MM.1S (cell line): ENCODE measurements around the gene TMEM127.

Experiments used
- DNase-seq: peaks from one replicate; pipeline ENCODE4 v3.0.0-alpha.2; 2015
- H2AFZ ChIP-seq: fragments of 300-600 bp; sonication (generic); 2 replicates; pipeline ENCODE4 v1.6.0; 2016; ENCODE audit warnings: antibody characterized with exemption, low read length
- H3F3A ChIP-seq: fragments of 300-600 bp; sonication (generic); 2 replicates; pipeline ENCODE4 v1.6.1; 2016; ENCODE audit warnings: mild to moderate bottlenecking, antibody characterized with exemption, low read length, moderate library complexity, mixed read lengths; ENCODE audit not compliant: insufficient read depth
- H3K27ac ChIP-seq: fragments of 300-600 bp; sonication (generic); 2 replicates; pipeline ENCODE4 v1.5.1; 2016; ENCODE audit warnings: mild to moderate bottlenecking, low read length
- H3K27me3 ChIP-seq: fragments of 300-600 bp; sonication (generic); replicated peaks from 2 replicates; pipeline ENCODE4 v1.6.0; 2016; ENCODE audit warnings: low read length; ENCODE audit not compliant: insufficient read depth
- H3K36me3 ChIP-seq: fragments of 300-600 bp; sonication (generic); replicated peaks from 2 replicates; pipeline ENCODE4 v1.6.1; 2016; ENCODE audit warnings: mild to moderate bottlenecking, low read length, mixed read lengths; ENCODE audit not compliant: insufficient read depth
- H3K4me1 ChIP-seq: fragments of 300-600 bp; sonication (generic); 2 replicates; pipeline ENCODE4 v1.6.1; 2016; ENCODE audit warnings: low read length, mixed read lengths
- H3K4me2 ChIP-seq: fragments of 300-600 bp; sonication (generic); 2 replicates; pipeline ENCODE4 v1.6.0; 2016; ENCODE audit warnings: low read depth, low read length
- H3K4me3 ChIP-seq: fragments of 300-600 bp; sonication (generic); 2 replicates; pipeline ENCODE4 v1.5.1; 2016; ENCODE audit warnings: low read length, mixed read lengths
- H3K79me2 ChIP-seq: fragments of 300-600 bp; sonication (generic); 2 replicates; pipeline ENCODE4 v1.6.1; 2016; ENCODE audit warnings: mixed run types, low read length, mixed read lengths
- H3K9ac ChIP-seq: fragments of 300-600 bp; sonication (generic); 2 replicates; pipeline ENCODE4 v1.6.1; 2016; ENCODE audit warnings: low read length, mixed read lengths
- H3K9me2 ChIP-seq: fragments of 300-600 bp; sonication (generic); replicated peaks from 2 replicates; pipeline ENCODE4 v1.6.1; 2016; ENCODE audit warnings: mild to moderate bottlenecking, low read length, mixed read lengths; ENCODE audit not compliant: insufficient read depth
- H3K9me3 ChIP-seq: fragments of 300-600 bp; sonication (generic); replicated peaks from 2 replicates; pipeline ENCODE4 v1.6.1; 2016; ENCODE audit warnings: mild to moderate bottlenecking, low read length, mixed read lengths; ENCODE audit not compliant: insufficient read depth
- H4K20me1 ChIP-seq: fragments of 300-600 bp; sonication (generic); 2 replicates; pipeline ENCODE4 v1.6.1; 2016; ENCODE audit warnings: mild to moderate bottlenecking, low read length, moderate library complexity, mixed read lengths; ENCODE audit not compliant: insufficient read depth
- EZH2 ChIP-seq: fragments of 300-600 bp; sonication (generic); optimal IDR thresholded peaks from 2 replicates; pipeline ENCODE3; 2017; ENCODE audit warnings: low read depth, mild to moderate bottlenecking, antibody characterized with exemption, low read length, mixed read lengths
- EZH2phosphoT487 ChIP-seq: fragments of 300-600 bp; sonication (generic); IDR thresholded peaks from 2 replicates; pipeline ENCODE4 v1.6.1; 2018; ENCODE audit warnings: antibody characterized with exemption, low read length
- TF ChIP-seq, protein P1 (sequence below): fragments of 300-600 bp; sonication (generic); IDR thresholded peaks from 2 replicates; pipeline ENCODE4 v1.5.1; 2016; ENCODE audit warnings: antibody characterized with exemption, low read length, mixed read lengths

Gene TMEM127

DNA sequence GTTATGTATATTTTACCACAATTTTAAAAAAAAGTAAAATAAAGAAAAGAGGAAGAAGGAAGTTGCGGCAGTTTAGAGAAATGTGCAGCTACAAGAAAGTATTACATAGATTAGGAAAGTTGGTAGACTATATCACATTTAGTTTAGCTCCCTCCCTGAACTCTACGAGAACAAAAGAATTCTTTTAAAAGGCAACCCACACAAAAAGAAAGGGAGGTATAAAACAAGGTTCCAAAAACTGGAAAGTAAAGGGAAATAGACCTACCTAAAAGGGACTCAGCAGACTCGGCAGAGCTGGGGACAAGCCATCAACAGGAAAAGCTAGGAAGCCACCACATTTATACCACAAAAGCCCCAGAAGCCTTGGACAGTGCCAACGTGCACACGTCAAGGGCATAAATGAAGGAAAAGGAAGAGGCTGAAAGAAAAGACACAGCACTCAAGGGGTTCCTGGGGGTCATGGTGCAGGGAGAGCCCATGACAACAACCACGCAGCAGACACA lies 9.1 kb downstream of the TMEM127 start:
- H3K4me2 ChIP-seq: no peak overlapping the region

DNA sequence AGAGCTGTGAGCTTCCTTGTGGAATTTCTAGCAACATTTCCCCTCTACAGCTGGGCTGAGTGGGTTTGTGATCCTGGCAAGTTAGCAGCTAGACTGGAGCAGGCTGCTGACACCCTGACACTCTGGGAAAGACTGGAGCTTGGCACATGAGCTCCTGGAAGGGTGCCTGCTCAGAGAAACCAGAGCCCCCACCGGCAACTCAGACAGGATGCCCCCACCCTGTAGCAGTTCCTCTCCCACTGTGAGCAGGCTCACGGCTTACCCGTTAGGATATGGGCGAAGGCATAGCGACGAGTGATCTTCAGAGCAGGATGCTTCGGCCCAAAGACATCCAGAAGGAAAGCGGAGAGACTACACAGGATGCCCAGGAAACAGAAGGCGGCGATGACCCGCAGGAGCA lies 11.2 kb downstream of the TMEM127 start:
- Histone ChIP-seq H3K4me2 (no peak overlapping the region), H3K4me1 (peaks cover 35% of the 10 kb centered on the region), H4K20me1 (no peaks in the 10 kb centered on the region), H3K9ac (no peak overlapping the region), H3K27ac (no peak overlapping the region), H3K9me3 (no peaks in the 10 kb centered on the region), H3K4me3 (no peak overlapping the region), H3K79me2 (peaks cover 38% of the 10 kb centered on the region), H3K27me3 (no peaks in the 10 kb centered on the region), H2AFZ (no peak overlapping the region), H3F3A (peaks cover 4% of the 10 kb centered on the region), H3K9me2 (no peaks in the 10 kb centered on the region), H3K36me3 (peaks cover 3% of the 10 kb centered on the region; the same call in 1 of the 2 replicates)
- DNase-seq: no peak
- TF ChIP-seq, protein P1, sequence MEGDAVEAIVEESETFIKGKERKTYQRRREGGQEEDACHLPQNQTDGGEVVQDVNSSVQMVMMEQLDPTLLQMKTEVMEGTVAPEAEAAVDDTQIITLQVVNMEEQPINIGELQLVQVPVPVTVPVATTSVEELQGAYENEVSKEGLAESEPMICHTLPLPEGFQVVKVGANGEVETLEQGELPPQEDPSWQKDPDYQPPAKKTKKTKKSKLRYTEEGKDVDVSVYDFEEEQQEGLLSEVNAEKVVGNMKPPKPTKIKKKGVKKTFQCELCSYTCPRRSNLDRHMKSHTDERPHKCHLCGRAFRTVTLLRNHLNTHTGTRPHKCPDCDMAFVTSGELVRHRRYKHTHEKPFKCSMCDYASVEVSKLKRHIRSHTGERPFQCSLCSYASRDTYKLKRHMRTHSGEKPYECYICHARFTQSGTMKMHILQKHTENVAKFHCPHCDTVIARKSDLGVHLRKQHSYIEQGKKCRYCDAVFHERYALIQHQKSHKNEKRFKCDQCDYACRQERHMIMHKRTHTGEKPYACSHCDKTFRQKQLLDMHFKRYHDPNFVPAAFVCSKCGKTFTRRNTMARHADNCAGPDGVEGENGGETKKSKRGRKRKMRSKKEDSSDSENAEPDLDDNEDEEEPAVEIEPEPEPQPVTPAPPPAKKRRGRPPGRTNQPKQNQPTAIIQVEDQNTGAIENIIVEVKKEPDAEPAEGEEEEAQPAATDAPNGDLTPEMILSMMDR: no peak
- TF ChIP-seq EZH2 (no peak), EZH2phosphoT487 (no peak)

More for the DNA sequence above, 9.1 kb downstream of the TMEM127 start:
- Histone ChIP-seq H3K9ac (no peak overlapping the region), H3K4me1 (peaks cover 42% of the 10 kb centered on the region), H3K27ac (no peak overlapping the region), H4K20me1 (no peaks in the 10 kb centered on the region), H3K36me3 (peaks cover 3% of the 10 kb centered on the region; the same call in 1 of the 2 replicates), H2AFZ (no peak overlapping the region), H3K9me2 (no peaks in the 10 kb centered on the region), H3K9me3 (no peaks in the 10 kb centered on the region), H3K79me2 (peaks cover 55% of the 10 kb centered on the region), H3K27me3 (no peaks in the 10 kb centered on the region), H3K4me3 (no peak overlapping the region), H3F3A (peaks cover 24% of the 10 kb centered on the region)
- no peak for DNase-seq
- TF ChIP-seq EZH2 (no peak), EZH2phosphoT487 (no peak)
- TF ChIP-seq, protein P1: no peak

DNA sequence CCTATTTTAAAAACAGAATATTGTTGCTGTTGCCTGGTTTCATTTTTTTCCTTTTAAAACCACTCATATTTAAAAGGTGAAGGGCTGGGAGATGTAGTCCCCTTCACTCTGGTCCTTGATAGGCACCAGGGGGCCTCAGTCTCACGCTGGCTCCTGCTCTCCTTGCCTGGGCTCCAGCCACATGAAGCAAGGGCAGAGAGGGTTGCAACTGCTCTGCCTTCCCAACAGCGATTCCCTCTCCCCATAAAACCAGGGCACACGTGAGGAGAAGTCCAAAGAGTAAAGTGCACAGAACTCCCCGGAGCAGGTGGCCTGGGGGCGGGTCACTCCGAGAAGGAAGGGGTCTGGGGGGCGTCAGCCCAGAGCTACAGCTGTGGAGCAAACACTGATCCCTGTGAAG lies 12.8 kb downstream of the TMEM127 start:
- Histone ChIP-seq H3K4me2 (no peak overlapping the region), H4K20me1 (no peaks in the 10 kb centered on the region), H3K4me1 (peaks cover 25% of the 10 kb centered on the region), H3K9me2 (no peaks in the 10 kb centered on the region), H3K4me3 (no peak overlapping the region), H3K79me2 (peaks cover 22% of the 10 kb centered on the region), H3K36me3 (peaks cover 3% of the 10 kb centered on the region; the same call in 1 of the 2 replicates), H3K9me3 (no peaks in the 10 kb centered on the region), H3F3A (no peaks in the 10 kb centered on the region), H3K27ac (no peak overlapping the region), H3K9ac (no peak overlapping the region), H3K27me3 (no peaks in the 10 kb centered on the region), H2AFZ (no peak overlapping the region)
- no peak for TF ChIP-seq EZH2phosphoT487
- no peak for DNase-seq

DNA sequence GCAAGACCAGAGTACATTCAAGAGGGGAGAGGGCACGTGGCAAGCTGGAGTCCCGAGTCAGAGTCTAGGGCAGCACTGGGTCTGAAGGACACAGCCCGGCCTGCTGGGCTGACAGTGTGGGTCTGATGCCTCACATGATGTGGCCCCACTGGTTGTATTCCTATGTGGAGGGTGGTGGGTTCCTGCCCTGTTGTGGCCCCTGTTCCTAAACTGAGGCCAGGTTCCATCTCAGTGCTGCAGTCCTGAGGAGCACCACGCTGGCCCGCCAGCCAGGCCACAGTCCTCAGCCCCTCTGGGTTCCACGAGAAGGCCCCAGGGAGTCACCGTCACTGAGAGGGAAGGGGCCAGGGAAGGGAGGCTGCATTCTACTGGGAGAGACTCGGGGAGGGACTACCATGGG lies 13.3 kb downstream of the TMEM127 start:
- no peak overlapping the region for H3K27ac ChIP-seq
- H3K36me3 ChIP-seq: peaks cover 3% of the 10 kb centered on the region; the same call in 1 of the 2 replicates
- TF ChIP-seq EZH2phosphoT487 (no peak), EZH2 (no peak)
- TF ChIP-seq, protein P1: no peak
- H2AFZ ChIP-seq: no peak overlapping the region
- no peaks in the 10 kb centered on the region for H3K9me2 ChIP-seq
- no peak overlapping the region for H3K9ac ChIP-seq
- peaks cover 25% of the 10 kb centered on the region for H3K4me1 ChIP-seq
- peaks cover 17% of the 10 kb centered on the region for H3K79me2 ChIP-seq
- H3K4me2 ChIP-seq: no peak overlapping the region
- DNase-seq: no peak
- no peak overlapping the region for H3K4me3 ChIP-seq
- H4K20me1 ChIP-seq: no peaks in the 10 kb centered on the region
- no peaks in the 10 kb centered on the region for H3K9me3 ChIP-seq
- no peaks in the 10 kb centered on the region for H3F3A ChIP-seq
- H3K27me3 ChIP-seq: no peaks in the 10 kb centered on the region
